HG03066 (cell line): ENCODE measurements around the gene HIGD2A.

Experiments
- ATAC-seq: cut with Tn5 transposase; IDR thresholded peaks from one replicate; pipeline ENCODE4 v1.9.1; 2021; ENCODE audit warnings: low read depth; ENCODE audit not compliant: unreplicated experiment

HIGD2A gene

GRCh38 chr5:176415240-176415951, 26.8 kb downstream of the HIGD2A start:
- no peak for ATAC-seq

GRCh38 chr5:176415952-176416924, 27.7 kb downstream of the HIGD2A start, which contains the start of gene CLTB:
Gene CLTB, minus strand, starts transcription at chr5:176416539. Its CDS starts 176 bp downstream, at chr5:176416363.
- ATAC-seq = peak; percentile 91

- no peak for ATAC-seq
Measured at GRCh38 chr5:176416965-176417364, 28.4 kb downstream of the HIGD2A start.

GRCh38 chr5:176418251-176418650, 29.7 kb downstream of the HIGD2A start:
- ATAC-seq = no peak

- no peak for ATAC-seq
Measured at GRCh38 chr5:176420086-176420485, 31.5 kb downstream of the HIGD2A start.

- no peak for ATAC-seq
Measured at GRCh38 chr5:176420972-176421544, 32.5 kb downstream of the HIGD2A start.

- ATAC-seq = no peak
Measured at GRCh38 chr5:176424181-176424580, 35.6 kb downstream of the HIGD2A start.

- ATAC-seq = no peak
Measured at GRCh38 chr5:176425138-176425537, 36.6 kb downstream of the HIGD2A start.

- no peak for ATAC-seq
Measured at GRCh38 chr5:176425791-176426190, 37.2 kb downstream of the HIGD2A start.

GRCh38 chr5:176426876-176427275, 38.3 kb downstream of the HIGD2A start:
- ATAC-seq = no peak

- ATAC-seq = no peak
Measured at GRCh38 chr5:176427971-176428370, 39.4 kb downstream of the HIGD2A start.

GRCh38 chr5:176429972-176430371, 41.4 kb downstream of the HIGD2A start:
- no peak for ATAC-seq

GRCh38 chr5:176432707-176433106, 44.2 kb downstream of the HIGD2A start:
- no peak for ATAC-seq

GRCh38 chr5:176436656-176437055, 48.1 kb downstream of the HIGD2A start:
- no peak for ATAC-seq

GRCh38 chr5:176438959-176439757, 50.6 kb downstream of the HIGD2A start:
- ATAC-seq = no peak
